Activated T-cell treated with anti-CD3 and anti-CD28 coated beads for 4 hours (primary cell): ENCODE results near the gene HEATR1.
"Not testable (repeated sequence)": the region's sequence is repeated elsewhere in the genome, so short reads cannot be mapped to it uniquely, and the experiment has no call there.

Source experiments
- DNase-seq: peaks from one replicate; pipeline ENCODE4 v3.0.0-alpha.2; 2020

The HEATR1 gene

GRCh38 chr1:236603991-236604904 is at the start of gene HEATR1:
Gene HEATR1 (minus strand): TSS chr1:236604516. CDS start chr1:236604095, 421 bp downstream.
- DNase-seq, result peak; percentile 82

- DNase-seq, result no peak
These were observed 40.8 kb upstream of the HEATR1 start for GRCh38 chr1:236645016-236645680.

GRCh38 chr1:236642763-236643162 is 38.4 kb upstream of the HEATR1 start:
- DNase-seq, result no peak

GRCh38 chr1:236639686-236640085 is 35.4 kb upstream of the HEATR1 start:
- no peak for DNase-seq

GRCh38 chr1:236638945-236639344 is 34.6 kb upstream of the HEATR1 start:
- no peak for DNase-seq

GRCh38 chr1:236636017-236636416 is 31.7 kb upstream of the HEATR1 start:
- no peak for DNase-seq

- no peak for DNase-seq
These were observed 23.6 kb upstream of the HEATR1 start for GRCh38 chr1:236627727-236628408.

GRCh38 chr1:236623371-236624166 is 19.3 kb upstream of the HEATR1 start:
- DNase-seq, result no peak

GRCh38 chr1:236622407-236622806 is 18.1 kb upstream of the HEATR1 start:
- no peak for DNase-seq

GRCh38 chr1:236619398-236619797 is 15.1 kb upstream of the HEATR1 start:
- DNase-seq, result no peak

GRCh38 chr1:236618507-236618906 is 14.2 kb upstream of the HEATR1 start:
- DNase-seq, result no peak

- no peak for DNase-seq
These were observed 11.3 kb upstream of the HEATR1 start for GRCh38 chr1:236615399-236616148.

GRCh38 chr1:236612349-236612748 is 8.0 kb upstream of the HEATR1 start:
- DNase-seq, result no peak

GRCh38 chr1:236608930-236609726 is 4.8 kb upstream of the HEATR1 start:
- no peak for DNase-seq

GRCh38 chr1:236607597-236607996 is 3.3 kb upstream of the HEATR1 start:
- not testable (repeated sequence) for DNase-seq

- DNase-seq, result no peak
These were observed 840 bp upstream of the HEATR1 start for GRCh38 chr1:236604905-236605806.

GRCh38 chr1:236602171-236602570 is 2.1 kb downstream of the HEATR1 start:
- DNase-seq, result no peak

- DNase-seq, result no peak
These were observed 13.7 kb downstream of the HEATR1 start for GRCh38 chr1:236590553-236591150.

GRCh38 chr1:236589531-236589930 is 14.8 kb downstream of the HEATR1 start:
- no peak for DNase-seq

GRCh38 chr1:236581528-236581927 is 22.8 kb downstream of the HEATR1 start:
- no peak for DNase-seq
